ENCODE measurements around the gene POU6F2.

The POU6F2 gene

DNA sequence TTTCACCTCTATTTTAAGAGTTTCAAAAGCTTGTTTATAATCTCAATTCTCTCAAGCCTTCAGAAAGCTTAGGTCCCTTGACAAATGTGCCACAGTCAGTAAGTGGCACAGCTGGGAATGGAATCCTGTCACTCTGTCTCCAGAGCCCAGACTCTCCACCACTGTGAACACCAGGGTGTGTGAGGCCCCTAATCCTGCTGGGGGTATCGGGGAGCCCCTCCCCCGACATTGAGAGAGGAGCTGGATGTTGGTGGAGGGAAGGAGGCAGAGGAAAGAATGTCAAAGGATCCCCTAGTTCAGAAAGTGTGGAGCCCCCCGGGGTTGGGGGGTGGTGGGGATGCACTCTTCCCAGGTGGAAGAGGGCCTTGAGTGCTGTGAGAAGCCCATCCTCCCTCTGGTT is 454.7 kb downstream of the POU6F2 start:
- no peak for DNase-seq

DNA sequence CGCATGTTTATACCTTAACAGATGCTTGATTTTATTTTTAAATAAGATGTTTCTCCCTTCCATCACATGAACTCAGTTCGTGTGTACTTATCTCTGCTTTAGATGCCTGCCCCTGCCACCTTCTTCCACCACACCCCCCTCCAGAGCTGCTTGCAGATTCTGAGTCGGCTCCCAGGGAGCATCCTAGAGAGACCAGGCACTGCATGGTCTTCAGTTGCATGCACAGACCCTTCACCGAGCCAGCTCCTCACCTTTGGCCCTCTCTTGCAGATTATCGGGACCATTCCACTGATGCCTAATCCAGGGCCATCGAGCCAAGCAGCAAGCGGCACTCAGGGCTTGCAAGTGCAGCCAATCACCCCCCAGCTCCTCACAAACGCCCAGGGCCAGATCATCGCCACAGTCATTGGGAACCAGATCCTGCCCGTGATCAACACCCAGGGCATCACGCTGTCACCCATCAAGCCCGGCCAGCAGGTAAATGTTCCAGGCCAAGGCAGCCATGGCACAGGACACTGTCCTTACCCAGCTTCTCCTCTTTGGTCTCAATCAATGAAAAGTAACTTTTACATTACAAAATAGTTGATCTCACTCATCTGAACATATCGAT is 455.2 kb downstream of the POU6F2 start:
- no peak for DNase-seq

DNA sequence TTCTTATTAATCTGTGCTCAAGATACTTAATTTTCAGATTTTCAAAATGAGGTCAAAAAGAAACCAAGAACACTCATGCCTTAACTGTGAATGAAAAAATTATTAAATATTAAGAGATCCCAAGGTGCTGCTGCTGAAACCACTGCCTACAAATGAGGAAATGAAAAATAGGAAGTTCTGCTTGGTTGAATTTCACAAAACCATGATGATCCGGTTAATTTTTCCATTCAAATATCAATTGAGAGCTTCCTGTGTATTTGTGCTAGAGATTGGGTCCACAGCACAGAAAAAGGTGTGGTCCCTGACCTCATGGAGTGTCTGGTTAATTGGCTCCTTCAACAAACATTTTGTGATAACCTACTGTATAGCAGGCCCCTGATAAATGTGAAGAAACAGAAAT is 455.8 kb downstream of the POU6F2 start:
- DNase-seq = no peak

DNA sequence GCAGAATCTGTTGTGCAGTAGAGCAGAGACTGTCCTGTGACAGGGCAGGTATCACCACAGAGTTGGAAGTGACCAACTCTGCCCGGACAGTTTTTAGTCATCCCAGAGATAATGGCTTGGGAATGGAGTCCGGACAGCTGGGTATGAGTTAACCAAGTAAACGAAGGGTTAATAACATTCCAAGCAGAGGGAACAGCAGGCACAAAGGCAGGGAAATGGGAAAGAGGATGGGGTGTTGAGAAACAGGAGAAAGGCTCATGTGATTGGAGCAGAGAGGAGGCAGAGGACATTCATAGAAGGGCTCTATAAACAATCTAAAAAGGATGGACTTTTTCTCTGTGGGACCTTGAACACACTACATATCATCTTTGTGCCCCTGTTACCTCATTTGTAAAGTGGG is 456.3 kb downstream of the POU6F2 start:
- DNase-seq = no peak

DNA sequence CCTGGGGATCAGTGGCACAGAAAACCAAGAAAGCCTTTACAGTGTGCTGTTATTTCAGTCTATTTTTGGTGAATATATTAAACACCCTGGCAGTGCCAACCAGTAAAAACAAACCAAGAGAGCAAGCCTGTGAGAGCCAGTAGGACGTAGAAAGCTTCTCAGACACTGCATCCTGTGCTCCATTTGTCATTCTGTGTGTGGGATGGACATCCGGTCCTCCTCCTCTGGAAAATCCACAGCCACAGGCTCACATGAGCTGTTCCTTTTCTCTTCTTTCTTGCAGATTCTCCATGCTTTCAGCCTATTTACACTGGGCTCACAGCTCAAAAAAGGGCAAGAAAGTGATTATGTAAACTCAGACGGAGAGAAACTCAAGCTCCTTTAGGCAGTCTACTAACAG is 468.8 kb downstream of the POU6F2 start:
- DNase-seq = peak in 1 of 51 donors; percentile 23

DNA sequence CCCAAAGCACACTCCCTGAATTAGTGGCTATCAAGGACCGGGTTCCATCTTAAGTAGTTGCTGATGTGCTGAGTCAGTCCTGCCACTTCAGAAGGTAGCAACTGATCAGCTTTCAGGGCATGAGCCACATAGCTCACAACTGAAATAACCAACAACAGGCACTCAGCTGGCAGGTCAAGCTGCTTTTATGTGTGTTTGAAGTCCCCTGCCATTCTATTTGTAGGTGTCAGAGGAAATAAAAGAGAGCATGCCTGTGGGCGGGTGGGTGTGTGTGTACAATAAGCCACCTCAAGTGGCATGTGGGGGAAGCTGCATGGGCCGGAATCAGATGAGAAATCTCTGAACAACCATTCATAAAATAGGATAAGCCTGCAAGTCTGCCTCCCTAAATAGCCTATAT is 474.2 kb downstream of the POU6F2 start:
- no peak for DNase-seq

DNA sequence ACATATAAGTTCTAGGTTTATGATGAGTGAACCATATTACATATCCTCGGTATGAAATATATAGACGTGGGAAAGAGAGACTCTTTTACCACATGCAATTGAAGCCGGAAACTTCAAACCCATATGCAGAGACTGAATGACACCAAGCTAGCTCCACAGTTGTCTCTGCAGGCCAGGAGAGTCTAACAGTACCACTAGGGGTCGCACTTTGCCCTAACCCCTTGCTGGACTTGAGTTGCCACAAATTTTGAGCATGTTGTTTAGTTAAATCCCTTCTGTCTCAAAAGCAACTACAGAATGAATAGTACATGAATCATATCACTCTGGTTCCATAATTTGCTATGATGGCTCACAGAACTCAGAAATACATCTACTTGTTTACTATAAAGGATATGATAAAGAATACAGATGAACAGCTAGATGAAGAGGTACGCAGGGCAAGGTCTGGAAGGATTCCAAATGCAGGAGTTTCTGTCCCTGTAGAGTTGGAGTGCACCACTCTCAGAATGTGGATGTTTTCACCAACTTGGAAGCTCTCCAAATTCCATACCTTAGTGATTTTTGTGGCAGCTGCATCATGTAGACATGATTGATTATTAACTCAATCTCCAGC is 476.1 kb downstream of the POU6F2 start:
- DNase-seq = peak in 1 of 51 donors; percentile 15

DNA sequence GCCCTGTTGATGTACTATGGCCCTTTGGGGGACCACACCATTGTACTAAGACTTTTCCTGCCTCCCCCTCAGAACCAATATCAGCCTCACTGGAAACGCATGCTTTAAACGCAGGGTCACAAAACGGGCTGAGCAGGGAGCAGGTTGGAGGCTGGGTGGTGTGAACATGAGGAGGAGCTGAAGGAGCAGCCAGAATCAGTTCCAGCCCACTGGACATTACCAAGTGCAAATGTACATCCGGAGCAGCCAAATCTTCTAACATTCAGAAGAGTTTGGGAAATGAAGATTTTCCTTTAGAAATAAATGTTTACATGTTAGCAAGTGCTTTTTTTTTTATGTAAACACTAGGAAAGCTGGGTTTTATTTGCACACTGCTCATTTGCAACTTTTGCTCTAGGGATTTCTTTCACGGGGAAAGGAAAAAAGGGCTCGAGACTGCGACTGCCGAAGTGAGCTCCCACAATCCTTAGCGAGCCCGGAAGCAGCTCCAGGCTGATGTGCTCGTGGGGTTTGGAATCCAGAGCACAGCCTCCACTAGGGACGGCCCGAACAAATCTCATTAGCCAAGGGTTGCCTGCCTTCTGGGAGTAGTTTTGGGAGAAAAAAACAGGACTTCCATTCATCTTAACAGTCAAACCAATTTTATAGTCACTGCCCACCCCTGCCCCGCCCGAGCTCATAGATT is 480.5 kb downstream of the POU6F2 start:
- no peak for DNase-seq

DNA sequence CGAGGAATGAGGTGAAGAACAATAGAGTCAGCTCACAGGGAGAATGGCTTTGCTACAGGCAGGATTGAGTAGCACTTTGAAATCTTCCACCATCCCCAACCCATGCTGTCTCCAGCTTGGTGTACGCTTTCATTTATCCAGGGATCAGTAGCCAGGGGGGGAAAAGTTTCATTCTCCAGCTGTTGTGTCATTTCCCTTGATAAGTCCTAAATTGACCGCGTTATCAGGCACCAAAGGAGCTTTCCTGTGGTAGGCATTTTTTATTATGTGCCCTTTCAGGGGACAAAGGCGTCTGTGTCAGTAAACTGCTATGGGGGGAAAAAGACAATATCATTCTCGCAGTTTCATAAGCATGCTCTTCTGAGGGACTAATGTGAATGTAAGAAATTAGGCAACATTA is 481.9 kb downstream of the POU6F2 start:
- DNase-seq = no peak

DNA sequence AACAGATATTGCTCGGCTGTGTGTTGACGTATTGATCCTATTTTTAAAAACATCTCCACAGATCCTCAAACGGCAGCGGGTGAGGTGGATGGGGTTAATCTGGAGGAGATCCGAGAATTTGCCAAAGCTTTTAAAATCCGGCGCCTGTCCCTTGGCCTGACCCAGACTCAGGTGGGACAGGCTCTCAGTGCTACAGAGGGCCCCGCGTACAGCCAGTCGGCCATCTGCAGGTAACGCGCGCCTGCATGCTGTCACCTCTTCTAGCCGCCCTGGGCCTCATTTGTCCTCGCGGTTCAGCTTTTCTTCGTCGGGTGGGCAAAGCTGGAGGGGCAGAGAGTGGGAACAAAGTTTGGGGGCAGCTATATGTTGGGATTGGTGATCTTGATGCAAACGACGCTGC is 482.8 kb downstream of the POU6F2 start:
- DNase-seq = no peak

DNA sequence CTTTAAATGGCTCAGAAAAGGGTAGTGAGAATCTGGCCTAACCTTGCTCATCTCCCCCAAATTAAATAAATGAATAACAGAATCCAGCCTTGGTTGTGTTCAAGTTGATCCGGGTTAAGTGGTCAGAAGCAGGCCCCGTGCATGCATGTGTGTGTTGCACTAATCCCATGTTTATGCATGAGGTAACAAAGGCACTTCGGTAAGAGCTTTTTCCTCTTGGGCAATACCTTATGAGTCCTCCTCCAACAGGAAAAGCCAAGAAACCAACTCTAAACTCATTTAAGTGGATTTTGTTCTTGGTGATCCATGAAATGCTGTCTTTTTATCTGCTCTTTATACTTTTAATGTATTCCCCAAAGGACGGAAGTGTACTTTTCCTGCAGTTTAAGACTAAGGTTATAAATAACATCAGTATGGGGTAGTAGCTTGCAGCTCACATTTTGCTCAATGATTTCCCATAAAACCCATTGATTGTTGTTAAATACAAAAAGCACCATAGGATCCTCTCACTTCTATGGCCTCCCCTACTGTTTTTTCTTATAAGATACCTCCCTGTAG is 483.6 kb downstream of the POU6F2 start:
- no peak for DNase-seq

DNA sequence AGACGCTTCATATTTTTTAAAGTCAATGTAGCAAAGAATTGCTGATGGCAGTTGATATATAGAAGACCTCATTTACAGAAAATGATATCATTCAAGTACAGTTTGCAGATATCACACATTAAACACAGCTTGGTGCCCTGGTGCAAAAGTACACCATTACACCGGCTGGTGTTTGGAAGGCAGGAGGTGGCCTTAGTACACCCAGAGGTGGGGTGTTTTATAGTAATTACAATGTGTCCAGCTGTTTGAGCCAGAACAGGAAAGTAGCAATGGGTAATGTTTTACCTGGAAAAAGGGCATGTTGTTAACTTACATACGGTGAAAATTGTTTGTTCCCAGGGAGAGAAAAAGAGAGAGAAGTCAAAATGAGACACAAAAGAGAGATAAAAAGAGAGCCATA is 485.5 kb downstream of the POU6F2 start:
- no peak for DNase-seq

DNA sequence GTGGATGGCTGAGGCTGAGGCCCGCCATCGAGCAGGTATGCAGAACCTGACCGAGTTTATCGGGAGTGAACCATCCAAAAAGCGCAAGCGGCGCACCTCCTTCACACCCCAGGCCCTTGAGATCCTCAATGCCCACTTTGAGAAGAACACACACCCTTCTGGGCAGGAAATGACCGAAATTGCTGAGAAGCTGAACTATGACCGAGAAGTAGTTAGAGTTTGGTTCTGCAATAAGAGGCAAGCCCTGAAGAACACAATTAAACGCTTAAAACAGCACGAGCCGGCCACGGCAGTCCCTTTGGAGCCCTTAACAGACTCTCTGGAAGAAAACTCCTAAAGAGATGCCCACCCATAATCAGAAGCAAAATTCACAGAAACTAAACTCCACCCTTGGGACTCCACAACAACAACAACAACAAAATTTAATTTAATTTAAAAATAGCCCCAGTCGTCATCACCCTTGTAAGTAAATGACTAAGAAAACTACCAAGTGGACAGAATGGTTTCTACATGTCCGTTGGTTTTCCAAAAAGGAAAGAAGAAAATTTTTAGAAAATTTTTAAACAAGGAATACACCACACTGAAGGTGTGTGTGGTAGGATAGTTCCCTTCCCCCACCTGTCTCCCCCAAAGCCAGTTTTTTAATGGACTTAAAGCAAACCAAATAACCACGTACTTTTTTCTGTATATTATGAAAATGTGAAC is 486.8 kb downstream of the POU6F2 start:
- no peak for DNase-seq

DNA sequence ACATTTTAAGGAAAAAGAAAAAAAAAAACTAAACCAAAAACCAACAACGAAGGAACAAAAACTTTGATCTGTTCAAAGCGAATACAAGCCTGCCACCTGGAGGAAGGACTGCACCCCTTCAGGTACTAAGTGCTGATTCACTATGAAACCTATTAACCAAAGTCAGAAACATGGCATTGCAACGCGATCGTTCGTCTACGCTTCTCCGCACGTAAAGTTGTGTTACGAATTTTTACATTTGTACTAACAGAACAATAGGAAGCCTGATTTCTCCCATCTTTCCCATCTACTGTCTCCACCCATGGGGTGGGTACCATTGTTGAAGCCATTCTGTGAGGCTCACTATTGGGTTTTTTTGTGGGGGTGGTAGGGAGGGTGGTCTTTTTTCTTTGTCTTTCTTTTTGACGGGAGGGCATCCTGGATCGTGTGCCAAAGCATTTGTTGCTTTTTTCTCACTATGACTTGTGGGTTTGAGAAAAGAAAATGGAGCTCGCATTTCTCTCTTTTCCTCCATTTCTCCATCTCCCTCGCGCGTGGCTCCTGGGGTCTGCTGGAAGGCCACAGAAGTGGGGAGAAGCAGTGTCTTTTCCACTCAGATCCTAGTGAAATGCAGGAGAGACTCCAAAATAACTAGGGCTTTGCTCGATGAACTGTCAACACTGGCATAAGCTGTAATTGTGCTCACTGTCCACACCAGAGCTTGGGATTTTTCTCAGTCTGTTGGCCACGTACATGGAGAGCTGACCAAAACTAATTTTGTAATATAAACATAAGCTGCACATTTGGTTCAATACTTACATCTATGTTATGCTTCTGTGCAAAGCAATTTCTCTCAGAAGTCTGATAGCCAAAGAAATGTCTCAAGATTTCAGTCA is 487.6 kb downstream of the POU6F2 start:
- peak in 14 of 51 donors; percentile 5 to 34 (median 12) for DNase-seq

DNA sequence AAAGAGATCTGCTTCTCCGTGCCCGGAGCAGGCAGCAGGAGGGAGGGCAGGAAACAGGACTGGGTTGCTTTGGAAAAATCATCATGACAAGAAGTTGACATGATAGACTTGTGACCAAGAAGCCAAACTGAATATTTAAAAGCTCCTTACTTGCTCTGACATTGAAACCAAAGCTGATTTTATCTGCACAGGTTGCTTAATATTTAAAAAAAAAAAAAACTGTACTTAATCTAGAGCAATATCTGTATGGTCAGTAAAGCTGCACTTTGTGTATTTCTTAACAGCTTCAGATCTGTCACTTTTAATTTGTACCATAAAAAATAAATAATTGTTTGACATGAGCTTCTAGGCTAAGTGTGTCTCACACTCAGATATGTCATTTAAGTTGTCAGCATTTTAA is 490.6 kb downstream of the POU6F2 start:
- no peak for DNase-seq

DNA sequence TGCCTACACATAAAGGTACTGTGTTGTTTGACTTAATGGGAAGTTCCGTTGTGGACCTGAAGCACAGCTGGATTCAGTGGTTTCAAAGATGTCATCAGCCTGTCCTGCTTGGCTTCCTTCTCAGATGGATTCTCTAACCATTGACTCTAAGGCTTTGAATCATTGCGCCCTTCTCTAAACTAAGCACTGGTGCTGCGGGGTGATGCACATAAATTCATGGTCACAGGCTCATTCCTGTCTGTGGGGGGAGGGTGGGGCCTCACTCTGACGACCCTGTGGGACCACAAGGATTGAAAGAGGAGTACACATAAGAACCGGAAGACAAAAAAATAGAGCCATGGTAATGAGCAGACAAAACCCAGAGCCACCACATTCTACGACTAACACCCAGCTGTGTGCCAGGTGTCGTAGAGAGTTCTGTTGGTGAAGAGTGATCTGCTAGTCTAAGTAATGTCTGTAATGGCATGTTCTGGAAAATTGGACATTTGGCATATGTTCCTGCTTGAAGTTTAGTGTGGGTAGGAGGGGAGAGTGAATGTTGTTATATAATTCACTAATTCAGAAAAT is 491.2 kb downstream of the POU6F2 start:
- no peak for DNase-seq

DNA sequence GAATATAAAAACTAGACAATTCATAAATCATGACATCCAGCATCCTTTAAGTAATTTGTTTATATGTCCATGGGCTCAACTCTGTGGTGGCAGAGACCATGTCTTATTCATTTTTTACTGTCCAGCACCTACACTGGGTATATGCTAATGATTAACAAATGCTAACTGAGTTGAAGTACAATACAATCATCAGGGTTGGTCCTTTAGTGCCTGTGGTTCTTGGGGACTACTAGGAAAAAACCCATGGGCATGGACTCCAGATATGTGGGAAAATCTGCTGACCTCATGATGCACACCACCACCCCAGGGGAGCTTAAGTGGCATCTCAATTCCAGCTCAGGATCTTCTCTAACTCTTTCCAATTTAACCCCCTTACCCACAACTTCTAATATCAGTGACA is 503.2 kb downstream of the POU6F2 start:
- no peak for DNase-seq

DNA sequence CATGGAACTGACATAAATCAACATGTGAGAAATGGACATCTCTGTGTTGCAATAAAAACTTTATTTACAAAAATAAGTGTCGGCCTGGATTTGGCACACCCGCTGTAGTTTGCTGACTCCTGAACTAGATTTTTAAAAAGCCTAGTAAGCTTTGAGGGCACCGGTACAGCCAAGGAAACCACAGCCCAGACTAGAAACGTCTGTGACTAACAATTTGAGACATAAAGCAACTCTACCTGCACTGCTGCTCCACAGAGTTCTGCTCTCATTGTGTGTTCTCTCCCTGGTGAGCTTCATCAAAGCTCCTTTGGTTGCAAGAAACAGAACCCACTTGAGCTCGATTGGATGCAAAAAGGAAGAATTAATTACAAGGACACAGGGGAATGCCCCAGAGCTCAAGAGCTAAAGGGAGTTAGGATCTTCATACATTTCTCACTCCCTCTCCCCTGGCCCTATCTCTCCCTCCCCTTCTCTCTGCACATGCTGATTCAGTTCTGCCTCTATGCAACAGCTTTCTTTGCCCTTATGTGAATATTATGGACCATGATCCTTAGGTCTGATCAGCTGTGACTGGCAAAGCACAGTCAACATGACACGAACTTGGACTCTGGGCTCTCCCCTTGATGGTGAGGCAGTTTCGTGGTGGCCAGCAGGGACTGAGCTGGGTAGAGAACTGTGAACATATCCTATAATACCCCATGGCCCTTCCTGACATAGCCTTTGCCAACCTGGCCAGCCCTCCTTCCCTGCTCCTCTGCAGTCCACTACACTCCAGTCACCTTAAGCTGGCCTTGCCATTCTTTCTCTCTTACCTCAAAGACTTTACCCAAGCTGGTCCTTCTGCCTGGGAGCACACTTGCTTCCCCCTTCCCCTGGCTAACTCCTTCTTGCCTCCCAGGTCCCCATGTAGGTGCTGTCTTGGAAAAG is 511.0 kb downstream of the POU6F2 start:
- DNase-seq = no peak

DNA sequence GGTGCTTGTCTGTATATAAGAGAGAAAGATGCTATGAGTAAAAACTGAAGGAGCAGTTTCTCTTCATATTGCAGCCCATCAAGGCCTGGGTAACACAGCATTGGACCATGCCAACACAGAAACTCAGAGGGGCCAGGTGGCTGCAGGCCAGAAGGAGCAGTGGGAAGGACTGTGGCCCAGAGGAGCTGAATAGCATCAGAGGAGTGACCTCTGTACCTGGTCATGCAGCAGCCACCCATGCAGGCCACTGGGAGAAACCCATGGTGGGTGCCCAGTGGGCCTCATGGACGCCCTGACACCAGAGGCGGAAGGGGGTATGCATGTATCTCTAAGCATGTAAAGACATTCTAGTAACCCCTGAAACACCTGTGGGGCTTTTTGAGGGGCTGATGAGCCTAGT is 512.6 kb downstream of the POU6F2 start:
- no peak for DNase-seq

DNA sequence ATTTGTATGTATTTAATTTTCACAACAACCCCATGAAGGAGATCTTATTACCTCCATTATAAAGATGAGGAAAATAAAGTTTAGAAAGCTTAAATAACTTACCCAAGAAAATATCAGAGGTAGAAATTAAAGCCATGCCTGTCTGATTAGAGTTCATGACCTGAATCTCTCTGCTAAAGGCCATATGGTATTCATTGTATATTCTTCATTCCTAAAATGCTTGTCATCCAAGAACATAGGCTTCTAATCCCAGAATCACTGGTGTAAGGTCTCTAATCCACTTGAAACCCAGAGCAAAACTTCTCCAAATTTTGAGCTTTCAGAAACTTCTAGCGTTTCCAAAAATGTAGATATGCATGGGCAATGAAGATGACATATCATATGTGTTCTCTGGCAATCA is 516.2 kb downstream of the POU6F2 start:
- DNase-seq = no peak

All from hypothalamus (tissue), 51 donors.